Measurements from ENCODE around the gene ZKSCAN5. TPM values are rescaled to one million over a fixed set of nuclear protein-coding genes. Genes with fewer than 3 reads are reported as not detected.

The ZKSCAN5 gene
- total RNA-seq, 1 donor from 2014 or later, result 14.4 TPM

GRCh38 chr7:99505324-99505662, 831 bp downstream of the ZKSCAN5 start:
- no peak for TF ChIP-seq CTCF (IDR thresholded peaks at IDR 0.05; ENCODE audit: unreplicated experiment)
- Mint-ChIP-seq H3K4me1 (peaks cover 18% of the 10 kb centered on the region), H3K27ac (peak overlapping the region; percentile 98), H3K27me3 (ENCODE audit: low read depth) (no peaks in the 10 kb centered on the region), H3K36me3 (peaks cover 1% of the 10 kb centered on the region), H3K9me3 (no peaks in the 10 kb centered on the region), H3K4me3 (peak overlapping the region; percentile 96)
- DNase-seq (ENCODE audit: low spot score in 2 of 2, unreplicated experiment in 2 of 2), result no peak

DNA sequence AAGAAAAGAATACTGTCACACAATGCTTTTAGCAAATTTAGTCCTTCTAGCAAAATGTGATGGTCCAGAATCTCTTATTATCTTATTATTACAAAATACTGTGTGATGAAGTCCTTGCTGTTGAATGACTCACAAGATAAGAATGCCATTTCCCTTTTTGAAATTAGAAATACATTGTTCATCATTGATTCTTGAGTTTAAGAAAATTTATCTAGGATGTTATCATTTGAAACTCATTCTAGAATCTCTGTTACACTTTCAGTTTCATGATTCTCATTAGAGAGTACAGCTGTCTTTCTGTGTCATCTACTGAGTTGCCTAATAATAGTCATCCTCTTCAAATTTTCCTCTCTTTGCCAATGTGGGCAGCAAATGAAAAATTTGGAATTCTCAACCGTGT, 9.6 kb downstream of the ZKSCAN5 start:
- H3K27ac Mint-ChIP-seq, result no peak overlapping the region
- no peak for TF ChIP-seq CTCF (IDR thresholded peaks at IDR 0.05; ENCODE audit: unreplicated experiment)
- no peaks in the 10 kb centered on the region for H3K9me3 Mint-ChIP-seq
- no peaks in the 10 kb centered on the region for H3K27me3 Mint-ChIP-seq (ENCODE audit: low read depth)
- DNase-seq (ENCODE audit: low spot score in 2 of 2, unreplicated experiment in 2 of 2), result no peak
- no peak overlapping the region for H3K4me3 Mint-ChIP-seq
- H3K36me3 Mint-ChIP-seq, result peaks cover 29% of the 10 kb centered on the region
- H3K4me1 Mint-ChIP-seq, result no peaks in the 10 kb centered on the region

DNA sequence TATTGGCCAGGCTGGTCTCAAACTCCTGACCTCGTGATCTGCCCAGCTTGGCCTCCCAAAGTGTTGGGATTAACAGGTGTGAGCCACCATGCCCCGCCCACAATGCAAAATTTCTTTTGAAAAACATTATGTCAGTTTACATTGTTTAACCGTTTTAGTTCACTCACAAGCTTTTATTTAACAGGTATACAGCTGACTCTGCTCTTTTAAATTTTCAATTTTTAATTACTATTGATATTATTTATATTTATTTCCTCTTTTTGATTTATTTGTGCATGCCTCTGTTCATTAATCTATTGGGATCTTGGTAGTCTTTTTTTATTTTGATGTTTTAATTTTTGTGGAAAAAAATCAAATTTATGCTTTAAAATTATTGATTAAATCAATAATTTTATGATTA, 16.9 kb downstream of the ZKSCAN5 start:
- H3K27ac Mint-ChIP-seq, result no peak overlapping the region
- H3K4me3 Mint-ChIP-seq, result no peak overlapping the region
- no peaks in the 10 kb centered on the region for H3K27me3 Mint-ChIP-seq (ENCODE audit: low read depth)
- H3K4me1 Mint-ChIP-seq, result no peaks in the 10 kb centered on the region
- peaks cover 38% of the 10 kb centered on the region for H3K36me3 Mint-ChIP-seq
- no peaks in the 10 kb centered on the region for H3K9me3 Mint-ChIP-seq
- no peak for DNase-seq (ENCODE audit: low spot score in 2 of 2, unreplicated experiment in 2 of 2)
- TF ChIP-seq CTCF (IDR thresholded peaks at IDR 0.05; ENCODE audit: unreplicated experiment), result no peak

GRCh38 chr7:99525713-99526440, 21.4 kb downstream of the ZKSCAN5 start:
- Mint-ChIP-seq H3K36me3 (peaks cover 59% of the 10 kb centered on the region), H3K4me1 (no peaks in the 10 kb centered on the region)

DNA sequence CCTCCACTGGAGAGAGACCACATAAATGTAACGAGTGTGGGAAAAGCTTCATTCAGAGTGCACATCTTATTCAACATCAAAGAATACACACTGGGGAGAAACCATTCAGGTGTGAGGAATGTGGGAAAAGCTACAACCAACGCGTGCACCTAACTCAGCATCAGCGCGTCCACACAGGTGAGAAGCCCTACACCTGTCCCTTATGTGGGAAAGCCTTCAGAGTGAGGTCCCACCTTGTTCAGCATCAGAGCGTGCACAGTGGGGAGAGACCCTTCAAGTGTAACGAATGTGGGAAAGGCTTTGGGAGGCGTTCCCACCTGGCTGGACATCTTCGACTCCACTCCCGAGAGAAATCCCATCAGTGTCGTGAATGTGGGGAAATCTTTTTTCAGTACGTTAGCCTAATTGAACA, 26.9 kb downstream of the ZKSCAN5 start:
- peaks cover 57% of the 10 kb centered on the region for H3K9me3 Mint-ChIP-seq
- peaks cover 79% of the 10 kb centered on the region for H3K36me3 Mint-ChIP-seq
- TF ChIP-seq CTCF (IDR thresholded peaks at IDR 0.05; ENCODE audit: unreplicated experiment), result no peak

More at GRCh38 chr7:99525713-99526440, 21.4 kb downstream of the ZKSCAN5 start:
- H3K27ac Mint-ChIP-seq, result no peak overlapping the region
- H3K9me3 Mint-ChIP-seq, result peaks cover 19% of the 10 kb centered on the region
- no peak for TF ChIP-seq CTCF (IDR thresholded peaks at IDR 0.05; ENCODE audit: unreplicated experiment)
- DNase-seq (ENCODE audit: low spot score in 2 of 2, unreplicated experiment in 2 of 2), result no peak
- no peak overlapping the region for H3K4me3 Mint-ChIP-seq
- no peaks in the 10 kb centered on the region for H3K27me3 Mint-ChIP-seq (ENCODE audit: low read depth)

More for the DNA sequence above, 26.9 kb downstream of the ZKSCAN5 start:
- Mint-ChIP-seq H3K4me3 (no peak overlapping the region), H3K27me3 (ENCODE audit: low read depth) (no peaks in the 10 kb centered on the region), H3K4me1 (no peaks in the 10 kb centered on the region), H3K27ac (no peak overlapping the region)
- DNase-seq (ENCODE audit: low spot score in 2 of 2, unreplicated experiment in 2 of 2), result no peak
